ENCODE measurements around the gene GH2. TPM values are rescaled to one million over a fixed set of nuclear protein-coding genes. Genes with fewer than 3 reads are reported as not detected.
"Not testable (repeated sequence)": the region's sequence is repeated elsewhere in the genome, so short reads cannot be mapped to it uniquely, and the experiment has no call there.

GH2 gene
- total RNA-seq, 1 donor from 2014 or later = not detected

DNA sequence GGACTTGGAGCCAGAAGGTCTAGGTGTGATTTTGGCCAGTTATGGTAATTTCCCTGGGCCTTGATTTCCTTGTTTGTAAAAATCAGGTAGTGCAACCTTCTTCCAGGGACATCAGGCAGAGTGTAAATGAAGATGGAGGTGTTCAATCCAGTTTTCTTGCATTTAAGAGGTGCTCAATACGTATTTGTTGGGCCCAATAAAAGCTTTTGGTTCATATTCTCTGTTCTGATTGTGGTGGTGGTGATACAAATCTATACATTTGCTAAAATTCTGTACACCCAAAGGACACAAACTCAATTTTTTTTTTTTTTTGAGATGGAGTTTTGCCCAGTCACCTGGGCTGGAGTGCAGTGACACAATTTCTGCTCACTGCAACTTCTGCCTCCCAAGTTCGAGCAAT, 44.4 kb upstream of the GH2 start:
- Mint-ChIP-seq H3K27me3 (ENCODE audit: insufficient read depth, low read depth) (peaks cover 6% of the 10 kb centered on the region), H3K4me3 (no peak overlapping the region), H3K9me3 (no peaks in the 10 kb centered on the region), H3K27ac (no peak overlapping the region), H3K36me3 (no peaks in the 10 kb centered on the region), H3K4me1 (peaks cover 8% of the 10 kb centered on the region)
- Histone ChIP-seq H3K4me2 (no peak overlapping the region), H3K79me2 (ENCODE audit: low read depth) (no peaks in the 10 kb centered on the region), H3K4me1 (no peaks in the 10 kb centered on the region), H2AFZ (replicated peaks) (no peak overlapping the region), H3K9me3 (ENCODE audit: low read depth) (no peaks in the 10 kb centered on the region), H4K20me1 (ENCODE audit: low read depth) (no peaks in the 10 kb centered on the region), H3F3A (ENCODE audit: low read depth) (peaks cover 5% of the 10 kb centered on the region), H3K36me3 (no peaks in the 10 kb centered on the region), H3K27ac (no peak overlapping the region), H3K27me3 (no peaks in the 10 kb centered on the region), H3K4me3 (no peak overlapping the region), H3K9ac (no peak overlapping the region)
- TF ChIP-seq EZH2phosphoT487 (IDR thresholded peaks at IDR 0.05) = no peak
- TF ChIP-seq, protein P1, sequence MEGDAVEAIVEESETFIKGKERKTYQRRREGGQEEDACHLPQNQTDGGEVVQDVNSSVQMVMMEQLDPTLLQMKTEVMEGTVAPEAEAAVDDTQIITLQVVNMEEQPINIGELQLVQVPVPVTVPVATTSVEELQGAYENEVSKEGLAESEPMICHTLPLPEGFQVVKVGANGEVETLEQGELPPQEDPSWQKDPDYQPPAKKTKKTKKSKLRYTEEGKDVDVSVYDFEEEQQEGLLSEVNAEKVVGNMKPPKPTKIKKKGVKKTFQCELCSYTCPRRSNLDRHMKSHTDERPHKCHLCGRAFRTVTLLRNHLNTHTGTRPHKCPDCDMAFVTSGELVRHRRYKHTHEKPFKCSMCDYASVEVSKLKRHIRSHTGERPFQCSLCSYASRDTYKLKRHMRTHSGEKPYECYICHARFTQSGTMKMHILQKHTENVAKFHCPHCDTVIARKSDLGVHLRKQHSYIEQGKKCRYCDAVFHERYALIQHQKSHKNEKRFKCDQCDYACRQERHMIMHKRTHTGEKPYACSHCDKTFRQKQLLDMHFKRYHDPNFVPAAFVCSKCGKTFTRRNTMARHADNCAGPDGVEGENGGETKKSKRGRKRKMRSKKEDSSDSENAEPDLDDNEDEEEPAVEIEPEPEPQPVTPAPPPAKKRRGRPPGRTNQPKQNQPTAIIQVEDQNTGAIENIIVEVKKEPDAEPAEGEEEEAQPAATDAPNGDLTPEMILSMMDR (IDR thresholded peaks at IDR 0.05) = no peak
- TF ChIP-seq EZH2 (IDR thresholded peaks at IDR 0.05) = no peak
- no peak for DNase-seq (ENCODE audit: low spot score)

DNA sequence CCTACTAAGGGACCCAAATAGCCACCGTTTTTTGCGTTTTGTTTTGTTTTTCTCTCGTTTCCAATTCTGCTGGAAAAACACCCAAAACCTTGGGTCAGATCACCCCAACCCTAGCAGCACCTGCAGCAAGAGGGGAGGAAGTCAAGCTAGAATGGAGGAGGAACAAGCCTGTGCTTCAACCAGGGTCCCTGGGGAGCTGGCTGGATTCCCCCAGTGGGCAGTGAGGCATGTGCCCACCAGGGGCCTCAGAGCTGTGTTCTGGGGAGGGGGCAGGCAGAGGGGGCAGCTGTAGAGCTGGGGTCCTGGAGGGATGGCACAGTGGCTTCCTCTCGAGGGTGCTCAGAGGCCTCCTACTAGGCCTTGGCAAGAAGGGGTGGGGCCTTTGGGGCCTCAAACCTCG, 43.9 kb upstream of the GH2 start:
- Mint-ChIP-seq H3K9me3 (no peaks in the 10 kb centered on the region), H3K4me3 (no peak overlapping the region), H3K36me3 (no peaks in the 10 kb centered on the region), H3K4me1 (peaks cover 4% of the 10 kb centered on the region), H3K27ac (no peak overlapping the region), H3K27me3 (ENCODE audit: insufficient read depth, low read depth) (peaks cover 6% of the 10 kb centered on the region)
- Histone ChIP-seq H3K4me2 (no peak overlapping the region), H3F3A (ENCODE audit: low read depth) (peaks cover 1% of the 10 kb centered on the region), H3K36me3 (no peaks in the 10 kb centered on the region), H3K4me3 (no peak overlapping the region), H3K9me3 (ENCODE audit: low read depth) (no peaks in the 10 kb centered on the region), H3K79me2 (ENCODE audit: low read depth) (no peaks in the 10 kb centered on the region), H3K9ac (no peak overlapping the region), H3K27ac (no peak overlapping the region), H3K4me1 (no peaks in the 10 kb centered on the region), H4K20me1 (ENCODE audit: low read depth) (no peaks in the 10 kb centered on the region), H3K27me3 (no peaks in the 10 kb centered on the region), H2AFZ (replicated peaks) (no peak overlapping the region)
- TF ChIP-seq EZH2phosphoT487 (IDR thresholded peaks at IDR 0.05) (no peak), EZH2 (IDR thresholded peaks at IDR 0.05) (no peak)
- TF ChIP-seq, protein P1 (IDR thresholded peaks at IDR 0.05) = no peak
- no peak for DNase-seq (ENCODE audit: low spot score)

DNA sequence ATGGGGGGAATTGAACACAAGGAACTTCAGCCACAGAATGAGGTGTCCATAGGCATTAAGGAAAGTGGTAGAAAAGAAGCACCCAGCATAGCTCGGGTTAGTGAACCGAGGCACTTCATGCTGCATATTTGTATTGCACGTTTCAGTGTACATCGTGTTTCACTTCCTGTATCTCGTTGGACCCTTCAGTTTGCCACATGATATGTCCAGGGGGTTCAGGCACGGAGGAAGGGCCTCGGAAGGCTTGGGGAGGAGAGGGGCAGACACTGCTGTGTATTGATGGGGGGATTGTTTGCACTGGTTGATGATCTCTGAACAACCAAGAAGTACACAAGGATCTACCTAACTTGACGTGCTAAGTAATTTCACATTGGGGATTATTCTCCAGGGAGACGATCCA, 40.7 kb upstream of the GH2 start:
- H3K4me3 Mint-ChIP-seq = not testable (repeated sequence)

DNA sequence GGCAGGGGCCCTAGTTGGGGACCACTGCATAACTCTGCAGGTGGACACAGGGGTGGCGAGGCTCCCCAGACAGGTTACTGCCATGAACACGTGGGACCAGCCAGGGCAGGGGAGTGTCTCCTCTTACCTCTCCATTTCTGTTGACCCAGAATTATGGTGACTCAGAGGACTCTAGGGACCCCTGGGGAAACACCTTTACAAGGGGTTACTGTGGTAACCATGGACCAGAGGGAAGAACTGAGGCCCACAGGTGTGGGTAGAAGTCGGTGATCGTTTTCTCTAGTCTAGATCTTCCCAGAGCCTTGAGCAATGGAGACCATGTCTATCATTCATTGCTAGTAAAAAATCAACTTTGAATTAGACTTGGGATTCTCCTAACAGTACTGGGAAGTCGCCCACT, 39.0 kb upstream of the GH2 start:
- H3K79me2 ChIP-seq (ENCODE audit: low read depth); H3K9me3 Mint-ChIP-seq; H3K4me2 ChIP-seq; H3K4me3 ChIP-seq; H3F3A ChIP-seq (ENCODE audit: low read depth); H3K27ac Mint-ChIP-seq; H3K27ac ChIP-seq; DNase-seq (ENCODE audit: low spot score); H3K36me3 ChIP-seq; H3K4me3 Mint-ChIP-seq; H3K36me3 Mint-ChIP-seq; H2AFZ ChIP-seq (replicated peaks); H3K9ac ChIP-seq; H3K9me3 ChIP-seq (ENCODE audit: low read depth); H4K20me1 ChIP-seq (ENCODE audit: low read depth); H3K4me1 ChIP-seq; H3K27me3 ChIP-seq: not testable (repeated sequence)
- peaks cover 16% of the 10 kb centered on the region for H3K27me3 Mint-ChIP-seq (ENCODE audit: insufficient read depth, low read depth)
- H3K4me1 Mint-ChIP-seq = peaks cover 11% of the 10 kb centered on the region

More for the DNA sequence above, 40.7 kb upstream of the GH2 start:
- not testable (repeated sequence) for H3K9me3 ChIP-seq (ENCODE audit: low read depth); H3K9ac ChIP-seq; H2AFZ ChIP-seq (replicated peaks); H3K36me3 Mint-ChIP-seq; DNase-seq (ENCODE audit: low spot score); H3K4me2 ChIP-seq; H3K27ac Mint-ChIP-seq; H3K9me3 Mint-ChIP-seq; H3K79me2 ChIP-seq (ENCODE audit: low read depth); H3K27ac ChIP-seq; H3F3A ChIP-seq (ENCODE audit: low read depth); H3K4me1 ChIP-seq; H3K4me3 ChIP-seq; H3K36me3 ChIP-seq; H3K27me3 ChIP-seq; H4K20me1 ChIP-seq (ENCODE audit: low read depth)
- peaks cover 11% of the 10 kb centered on the region for H3K4me1 Mint-ChIP-seq
- peaks cover 16% of the 10 kb centered on the region for H3K27me3 Mint-ChIP-seq (ENCODE audit: insufficient read depth, low read depth)

DNA sequence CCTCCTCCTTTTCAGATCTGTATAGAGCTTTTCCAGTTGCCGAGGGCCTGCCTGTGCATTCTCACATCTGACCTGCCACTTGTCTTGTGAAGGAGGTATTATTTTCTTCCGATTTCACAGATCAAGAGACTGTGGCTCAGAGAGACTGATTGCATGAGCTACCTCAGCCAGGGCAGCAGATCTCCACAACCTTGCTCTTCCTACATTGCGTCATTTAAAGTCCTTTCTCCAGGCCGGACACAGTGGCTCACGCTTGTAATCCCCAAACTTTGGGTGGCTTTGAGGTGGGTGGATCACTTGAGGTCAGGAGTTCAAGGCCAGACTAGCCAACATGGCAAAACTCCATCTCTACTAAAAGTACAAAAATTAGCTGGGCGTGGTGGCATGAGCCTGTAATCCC, 38.3 kb upstream of the GH2 start:
- H3K36me3 Mint-ChIP-seq; H3K4me3 ChIP-seq; H3K27ac ChIP-seq; H2AFZ ChIP-seq (replicated peaks); H3K79me2 ChIP-seq (ENCODE audit: low read depth); H3K4me3 Mint-ChIP-seq; H3K4me2 ChIP-seq; H3K36me3 ChIP-seq; H3K4me1 ChIP-seq; H4K20me1 ChIP-seq (ENCODE audit: low read depth); H3K27ac Mint-ChIP-seq; H3F3A ChIP-seq (ENCODE audit: low read depth); DNase-seq (ENCODE audit: low spot score); H3K27me3 ChIP-seq; H3K9ac ChIP-seq; H3K9me3 ChIP-seq (ENCODE audit: low read depth); H3K9me3 Mint-ChIP-seq: not testable (repeated sequence)
- Mint-ChIP-seq H3K27me3 (ENCODE audit: insufficient read depth, low read depth) (peaks cover 16% of the 10 kb centered on the region), H3K4me1 (peaks cover 11% of the 10 kb centered on the region)
